GM12878 (cell line): ENCODE results near the gene IQCH. TPM values are rescaled to one million over a fixed set of nuclear protein-coding genes. Genes with fewer than 3 reads are reported as not detected.

Experiments
- ATF7 ChIP-seq: fragments of 450-650 bp; IDR thresholded peaks from 2 replicates; pipeline ENCODE4 v1.6.1; 2016; ENCODE audit warnings: low read depth, mild to moderate bottlenecking
- BACH1 ChIP-seq: fragments of 450-650 bp; IDR thresholded peaks from 2 replicates; pipeline ENCODE4 v1.6.1; 2017; ENCODE audit warnings: mild to moderate bottlenecking, borderline replicate concordance
- BCLAF1 ChIP-seq: fragments of 450-650 bp; IDR thresholded peaks from 2 replicates; pipeline ENCODE4 v1.6.1; 2017; ENCODE audit warnings: antibody characterized with exemption, mild to moderate bottlenecking, moderate library complexity
- BRCA1 ChIP-seq: IDR thresholded peaks from 2 replicates; pipeline ENCODE4 v1.6.1; 2011; ENCODE audit warnings: low read depth, low read length, improper control_type of control experiment
- CBX5 ChIP-seq: sonication (generic); IDR thresholded peaks from 2 replicates; pipeline ENCODE4 v1.6.1; 2016; ENCODE audit warnings: low read depth, moderate library complexity, mild to moderate bottlenecking, inconsistent platforms
- CHD4 ChIP-seq: fragments of 200-600 bp; sonication (generic); IDR thresholded peaks from 2 replicates; pipeline ENCODE4 v1.6.1; 2016; ENCODE audit warnings: mild to moderate bottlenecking
- CREM ChIP-seq: IDR thresholded peaks from 2 replicates; pipeline ENCODE4 v1.6.1; 2014; ENCODE audit warnings: antibody characterized with exemption, low read depth
- E2F4 ChIP-seq: IDR thresholded peaks from 2 replicates; pipeline ENCODE4 v1.6.1; 2012; ENCODE audit warnings: low read depth, low read length, improper control_type of control experiment
- ESRRA ChIP-seq: IDR thresholded peaks from 2 replicates; pipeline ENCODE4 v1.6.1; 2012; ENCODE audit warnings: mild to moderate bottlenecking, low read length, improper control_type of control experiment
- GATAD2B ChIP-seq: fragments of 450-650 bp; conservative IDR thresholded peaks from 2 replicates; pipeline ENCODE4 v1.6.1; 2017; ENCODE audit warnings: low read depth, mild to moderate bottlenecking, moderate library complexity
- HDGF ChIP-seq: fragments of 450-650 bp; IDR thresholded peaks from 2 replicates; pipeline ENCODE4 v1.6.1; 2016; ENCODE audit warnings: antibody characterized with exemption
- IKZF1 ChIP-seq: fragments of 450-650 bp; conservative IDR thresholded peaks from 2 replicates; pipeline ENCODE4 v1.6.1; 2017; ENCODE audit warnings: antibody characterized with exemption, mild to moderate bottlenecking
- JUND ChIP-seq: IDR thresholded peaks from 2 replicates; pipeline ENCODE4 v1.6.1; 2012; ENCODE audit warnings: low read depth, mild to moderate bottlenecking, low read length, improper control_type of control experiment, moderate library complexity
- MTA3 ChIP-seq: IDR thresholded peaks from 2 replicates; pipeline ENCODE4 v1.6.1; 2012; ENCODE audit warnings: low read length, inconsistent platforms, borderline replicate concordance
- NR2C2 ChIP-seq: IDR thresholded peaks from 2 replicates; pipeline ENCODE4 v1.6.1; 2011; ENCODE audit warnings: borderline replicate concordance, low read depth; ENCODE audit not compliant: control insufficient read depth, insufficient read length
- PKNOX1 ChIP-seq: fragments of 450-650 bp; IDR thresholded peaks from 2 replicates; pipeline ENCODE4 v1.6.1; 2016; ENCODE audit warnings: mild to moderate bottlenecking
- PML ChIP-seq: IDR thresholded peaks from 2 replicates; pipeline ENCODE4 v1.6.1; 2012; ENCODE audit warnings: low read length, inconsistent platforms
- POLR2AphosphoS5 ChIP-seq: IDR thresholded peaks from 2 replicates; pipeline ENCODE4 v1.6.1; 2011; ENCODE audit warnings: mild to moderate bottlenecking, low read length, inconsistent platforms
- RB1 ChIP-seq: fragments of 450-650 bp; formaldehyde crosslinking; IDR thresholded peaks from 2 replicates; pipeline ENCODE4 v1.6.1; 2017; ENCODE audit warnings: mild to moderate bottlenecking, borderline replicate concordance
- STAT3 ChIP-seq: IDR thresholded peaks from 2 replicates; pipeline ENCODE4 v1.6.1; 2011; ENCODE audit warnings: low read depth, low read length, improper control_type of control experiment
- TCF7 ChIP-seq: IDR thresholded peaks from 2 replicates; pipeline ENCODE4 v1.6.1; 2014; ENCODE audit warnings: antibody characterized with exemption, borderline replicate concordance
- YY1 ChIP-seq: IDR thresholded peaks from 2 replicates; pipeline ENCODE4 v1.6.1; 2011; ENCODE audit warnings: low read depth, mild to moderate bottlenecking, low read length
- ZBTB33 ChIP-seq: fragments of 450-650 bp; IDR thresholded peaks from 2 replicates; pipeline ENCODE4 v1.6.1; 2017; ENCODE audit warnings: mild to moderate bottlenecking
- ZNF207 ChIP-seq: fragments of 450-650 bp; IDR thresholded peaks from 2 replicates; pipeline ENCODE4 v1.6.1; 2014; ENCODE audit warnings: antibody characterized with exemption, mild to moderate bottlenecking, borderline replicate concordance
- polyA plus RNA-seq, 11 experiments: library from polyadenylated mRNA; depleted of rRNA in 4 of 11; unstranded in 6 of 11; stranded (reverse) in 5 of 11; fragments of >200 nt; fragmentation: Nextera tagmentation in 4 of 11; fragmentation: Illumina TruSeq in 1 of 11; extraction: Ambion mirVana in 4 of 11; extraction: Trizol in 1 of 11; gene quantifications; 1 replicate in 1 of 11; 2 replicates in 10 of 11; pipeline versions ENCODE4 v1.2.1 to v1.2.3, GENCODE V29; 2011 to 2016; ENCODE audit warnings: inconsistent platforms in 2 of 11, missing spikeins in 2 of 11, low read depth in 1 of 11
- total RNA-seq, 4 experiments: library from RNA; depleted of rRNA in 3 of 4; stranded (reverse); fragments of >200 nt in 3 of 4; fragmentation: Illumina TruSeq in 1 of 4; extraction: Trizol in 1 of 4; gene quantifications; 2 replicates each; pipeline versions ENCODE4 v1.2.1 to v1.2.3, GENCODE V29; 2013 to 2021

The IQCH gene
- total and polyA plus RNA-seq, 10 of the 15 experiments (the other 5 are each of a cell fraction or from before 2014, with no cell fraction given), result 0.29 to 1.3 (median 0.99) TPM

GRCh38 chr15:67521029-67521782 lies 266.6 kb downstream of the IQCH start, which contains the start of gene C15orf61 (continued):
- peak; percentile 56; the same call in 1 of the 2 replicates for TF ChIP-seq PKNOX1
- TF ChIP-seq RB1, result no peak; the same call in 1 of the 2 replicates
- no peak for TF ChIP-seq ESRRA
- TF ChIP-seq HDGF, result peak; percentile 87
- no peak for TF ChIP-seq MTA3
- TF ChIP-seq ZBTB33, result no peak
- TF ChIP-seq E2F4, result no peak
- no peak for TF ChIP-seq STAT3
- TF ChIP-seq GATAD2B, result peak; percentile 93
- TF ChIP-seq CHD4, result no peak
- TF ChIP-seq TCF7, result no peak
- TF ChIP-seq ATF7, result no peak
- peak; percentile 87 for TF ChIP-seq IKZF1
- peak; percentile 69 for TF ChIP-seq ZNF207
- no peak; the same call in 1 of the 2 replicates for TF ChIP-seq CBX5
- TF ChIP-seq NR2C2, result no peak
- TF ChIP-seq BACH1, result peak; percentile 85
- peak; percentile 39; the same call in 1 of the 2 replicates for TF ChIP-seq JUND
- TF ChIP-seq YY1, result peak; percentile 83
- no peak for TF ChIP-seq BCLAF1
- TF ChIP-seq PML, result peak; percentile 57; the same call in 1 of the 2 replicates
- no peak for TF ChIP-seq CREM
- peak; percentile 77 for TF ChIP-seq POLR2AphosphoS5
- TF ChIP-seq BRCA1, result 0 out of 2 replicates have a peak, but pooled peaks have one; percentile 37
